NCI-H1105 (cell line): ENCODE measurements around the gene SPINK7.

Experiments
- DNase-seq: peaks from one replicate; lab custom pipeline; 2025; lab: John Stamatoyannopoulos, UW

The SPINK7 gene

DNA sequence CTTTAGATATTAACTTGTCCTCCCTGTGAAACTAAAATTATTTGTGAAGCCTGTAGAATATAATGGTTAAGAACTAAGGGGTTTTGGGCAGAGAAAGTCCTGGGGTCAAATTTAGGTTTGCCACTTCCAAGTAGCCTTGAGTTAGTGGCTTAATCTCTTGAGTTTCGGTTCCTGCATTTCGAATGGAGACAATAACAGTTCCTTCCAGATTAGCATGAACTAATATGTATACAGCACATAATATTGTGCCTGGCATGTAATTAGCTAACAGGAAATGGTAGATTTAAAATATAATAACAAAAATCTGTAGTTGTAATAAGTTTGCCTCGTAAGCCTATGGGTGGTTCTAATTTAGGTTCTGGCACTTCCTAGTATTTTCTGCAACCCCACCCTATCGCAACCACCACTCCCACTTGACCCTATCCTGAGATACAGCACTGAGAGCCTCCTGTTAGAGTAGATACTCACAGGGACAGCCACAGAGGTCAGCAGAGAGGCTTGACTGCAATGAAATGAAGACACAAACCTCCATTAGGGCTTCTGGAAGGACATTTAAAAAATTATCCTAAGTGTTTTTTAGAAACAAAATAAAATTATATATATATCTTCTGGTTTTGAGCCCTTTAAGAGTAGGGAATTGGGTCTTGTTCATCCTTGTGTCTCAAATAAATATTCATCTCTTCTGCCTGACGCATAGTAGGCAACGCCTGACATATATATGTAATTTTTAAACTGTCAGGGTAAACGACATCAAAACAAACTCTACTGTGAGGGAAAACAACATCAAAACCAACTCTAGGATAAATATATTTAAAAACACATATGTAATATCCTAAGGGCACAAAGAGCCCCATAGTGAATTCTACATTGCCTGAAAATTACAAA lies 31.6 kb downstream of the SPINK7 start:
- DNase-seq: no peak

DNA sequence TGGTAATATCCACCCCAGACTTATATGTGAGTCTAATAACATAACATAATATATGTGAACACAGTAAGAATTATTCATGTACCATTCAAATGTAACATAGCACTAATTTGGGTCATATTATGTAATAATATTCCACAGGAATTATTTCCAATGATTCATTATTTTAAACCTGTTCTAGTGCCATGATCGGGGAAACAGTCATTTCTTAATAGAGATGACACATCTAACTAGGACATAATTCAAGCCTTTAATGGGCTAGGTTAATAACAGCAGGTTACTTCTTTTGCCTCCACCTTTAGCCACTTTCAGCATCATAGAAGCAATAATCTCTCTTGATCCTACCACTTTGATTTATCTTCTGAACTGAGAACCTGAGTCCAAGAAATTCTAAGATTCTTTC lies 35.5 kb downstream of the SPINK7 start:
- DNase-seq: no peak

DNA sequence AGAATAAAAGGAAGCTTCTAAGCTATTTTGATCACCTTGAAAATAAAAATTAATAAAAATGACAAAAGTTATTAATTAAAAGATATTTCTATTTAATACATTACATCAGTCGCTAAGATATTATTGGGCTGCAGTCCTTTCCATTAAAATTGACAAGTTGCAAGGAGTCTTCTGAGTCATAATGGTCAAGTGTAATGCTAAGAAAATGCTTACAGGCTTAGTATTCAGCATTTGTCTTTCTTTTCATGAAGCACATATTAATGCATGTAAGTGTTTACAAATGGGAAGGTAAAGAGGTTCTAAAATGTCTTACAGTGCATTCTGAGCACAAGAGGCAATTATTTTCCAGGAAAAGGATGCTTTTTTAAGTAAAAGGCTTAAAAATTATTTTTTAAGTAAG lies 40.5 kb downstream of the SPINK7 start:
- DNase-seq: no peak

DNA sequence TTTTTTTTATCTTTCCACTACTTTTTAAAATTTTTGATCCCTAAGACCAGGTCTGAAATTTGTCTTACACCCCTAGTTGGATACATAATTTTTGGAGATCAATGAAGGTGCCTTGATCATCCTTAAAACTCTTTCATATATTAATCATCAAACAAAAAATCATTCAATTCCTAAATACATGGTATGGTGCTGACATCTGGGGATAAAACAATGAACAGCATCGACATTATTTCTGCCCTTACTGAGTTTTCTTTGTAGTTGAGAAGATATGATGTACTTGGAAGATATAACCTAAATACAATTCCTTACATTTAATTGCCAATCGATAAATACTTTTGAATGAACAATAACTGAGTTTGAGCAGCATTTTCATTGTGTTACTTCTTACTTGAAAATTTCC lies 41.4 kb downstream of the SPINK7 start:
- DNase-seq: no peak

DNA sequence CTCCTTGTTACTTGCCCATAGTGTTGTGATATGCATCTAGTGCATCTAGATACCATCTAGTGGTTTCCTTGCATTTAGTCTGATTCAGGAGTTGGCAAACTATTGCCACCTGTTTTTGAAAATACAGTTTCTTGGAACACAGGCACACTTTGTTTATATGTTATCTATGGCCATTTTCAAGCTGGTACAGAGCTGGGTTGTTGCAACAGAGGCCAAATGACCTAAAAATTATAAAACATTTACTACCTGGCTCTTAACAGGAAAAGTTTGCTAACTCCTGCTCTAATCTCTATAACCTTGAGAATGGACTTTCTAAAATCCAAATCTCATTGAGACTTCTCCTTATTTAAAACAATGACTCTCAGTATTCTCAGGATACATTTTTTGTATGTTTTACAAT lies 52.1 kb downstream of the SPINK7 start:
- DNase-seq: no peak
